ENCODE measurements around the gene PHF2. TPM values are rescaled to one million over a fixed set of nuclear protein-coding genes. Genes with fewer than 3 reads are reported as not detected.

The PHF2 gene
- total RNA-seq, 1 donor from 2014 or later = 27.4 TPM

- Histone ChIP-seq H3K9me3 (replicated peaks) (peaks cover 12% of the 10 kb centered on the region), H3K4me1 (peaks cover 55% of the 10 kb centered on the region), H3K4me3 (no peak overlapping the region), H3K27me3 (ENCODE audit: low read depth) (no peaks in the 10 kb centered on the region), H3K36me3 (no peaks in the 10 kb centered on the region), H3K27ac (replicated peaks) (no peak overlapping the region)
- intact Hi-C loops (cut with micrococcal nuclease) = no loop called here
- DNase-seq = no peak
- TF ChIP-seq, protein P1, sequence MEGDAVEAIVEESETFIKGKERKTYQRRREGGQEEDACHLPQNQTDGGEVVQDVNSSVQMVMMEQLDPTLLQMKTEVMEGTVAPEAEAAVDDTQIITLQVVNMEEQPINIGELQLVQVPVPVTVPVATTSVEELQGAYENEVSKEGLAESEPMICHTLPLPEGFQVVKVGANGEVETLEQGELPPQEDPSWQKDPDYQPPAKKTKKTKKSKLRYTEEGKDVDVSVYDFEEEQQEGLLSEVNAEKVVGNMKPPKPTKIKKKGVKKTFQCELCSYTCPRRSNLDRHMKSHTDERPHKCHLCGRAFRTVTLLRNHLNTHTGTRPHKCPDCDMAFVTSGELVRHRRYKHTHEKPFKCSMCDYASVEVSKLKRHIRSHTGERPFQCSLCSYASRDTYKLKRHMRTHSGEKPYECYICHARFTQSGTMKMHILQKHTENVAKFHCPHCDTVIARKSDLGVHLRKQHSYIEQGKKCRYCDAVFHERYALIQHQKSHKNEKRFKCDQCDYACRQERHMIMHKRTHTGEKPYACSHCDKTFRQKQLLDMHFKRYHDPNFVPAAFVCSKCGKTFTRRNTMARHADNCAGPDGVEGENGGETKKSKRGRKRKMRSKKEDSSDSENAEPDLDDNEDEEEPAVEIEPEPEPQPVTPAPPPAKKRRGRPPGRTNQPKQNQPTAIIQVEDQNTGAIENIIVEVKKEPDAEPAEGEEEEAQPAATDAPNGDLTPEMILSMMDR (IDR thresholded peaks at IDR 0.05; ENCODE audit: borderline replicate concordance) = no peak
Observed at GRCh38 chr9:93603011-93603410, 26.6 kb downstream of the PHF2 start.

DNA sequence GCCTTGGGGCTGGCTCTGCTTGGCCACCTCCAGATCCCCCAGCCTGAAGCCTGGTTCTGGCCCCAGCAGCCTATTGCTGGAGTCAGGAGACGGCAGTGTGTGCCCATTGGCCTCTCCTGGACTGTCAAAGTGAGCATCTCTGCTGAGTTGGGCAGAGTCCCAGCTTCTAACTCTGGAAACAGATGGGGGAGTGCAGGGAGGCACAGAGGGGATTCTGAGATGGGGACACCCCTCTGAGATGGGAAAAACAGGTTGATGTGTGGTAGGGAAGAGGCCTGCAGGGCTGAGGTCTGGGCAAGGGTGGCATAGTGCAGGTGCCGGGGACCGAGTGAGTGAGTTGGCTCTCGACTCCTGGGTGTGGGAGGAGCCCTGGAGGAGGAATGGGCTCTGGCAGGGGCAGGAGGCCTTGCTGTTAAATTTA lies 27.5 kb downstream of the PHF2 start:
- intact Hi-C loops (cut with micrococcal nuclease) = no loop called here
- H3K9me3 ChIP-seq (replicated peaks) = peaks cover 21% of the 10 kb centered on the region
- H3K4me3 ChIP-seq = no peak overlapping the region
- TF ChIP-seq, protein P1 (IDR thresholded peaks at IDR 0.05; ENCODE audit: borderline replicate concordance) = no peak
- H3K27me3 ChIP-seq (ENCODE audit: low read depth) = no peaks in the 10 kb centered on the region
- no peak for DNase-seq
- H3K4me1 ChIP-seq = peaks cover 46% of the 10 kb centered on the region
- H3K36me3 ChIP-seq = no peaks in the 10 kb centered on the region
- H3K27ac ChIP-seq (replicated peaks) = no peak overlapping the region

DNA sequence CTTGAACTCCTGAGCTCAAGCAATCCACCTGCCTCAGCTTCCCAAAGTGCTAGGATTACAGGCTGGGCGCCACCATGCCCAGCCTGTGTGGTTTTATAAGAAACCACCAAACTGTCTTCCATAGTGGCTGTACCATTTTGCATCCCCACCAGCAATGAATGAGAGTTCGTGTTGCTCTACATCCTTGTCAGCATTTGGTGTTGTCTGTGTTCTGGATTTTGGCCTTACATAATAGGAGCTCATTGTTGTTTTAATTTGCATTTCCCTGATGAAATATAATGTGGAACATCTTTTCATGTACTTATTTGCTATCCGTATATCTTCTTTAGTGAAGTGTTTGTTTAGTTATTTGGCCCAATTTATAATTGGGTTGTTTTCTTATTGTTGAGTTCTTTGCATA lies 29.8 kb downstream of the PHF2 start:
- Histone ChIP-seq H3K9me3 (replicated peaks) (peaks cover 41% of the 10 kb centered on the region), H3K4me1 (peaks cover 24% of the 10 kb centered on the region), H3K36me3 (peaks cover 8% of the 10 kb centered on the region), H3K27me3 (ENCODE audit: low read depth) (no peaks in the 10 kb centered on the region), H3K27ac (replicated peaks) (no peak overlapping the region), H3K4me3 (no peak overlapping the region)
- TF ChIP-seq, protein P1 (IDR thresholded peaks at IDR 0.05; ENCODE audit: borderline replicate concordance) = no peak
- intact Hi-C loops (cut with micrococcal nuclease) = no loop called here
- no peak for DNase-seq

GRCh38 chr9:93610206-93610605 lies 33.8 kb downstream of the PHF2 start:
- Histone ChIP-seq H3K36me3 (peaks cover 8% of the 10 kb centered on the region), H3K9me3 (replicated peaks) (peaks cover 41% of the 10 kb centered on the region), H3K27me3 (ENCODE audit: low read depth) (no peaks in the 10 kb centered on the region), H3K27ac (replicated peaks) (no peak overlapping the region), H3K4me3 (no peak overlapping the region), H3K4me1 (peaks cover 32% of the 10 kb centered on the region)
- DNase-seq = no peak
- TF ChIP-seq, protein P1 (IDR thresholded peaks at IDR 0.05; ENCODE audit: borderline replicate concordance) = no peak
- intact Hi-C loops (cut with micrococcal nuclease) = no loop called here

DNA sequence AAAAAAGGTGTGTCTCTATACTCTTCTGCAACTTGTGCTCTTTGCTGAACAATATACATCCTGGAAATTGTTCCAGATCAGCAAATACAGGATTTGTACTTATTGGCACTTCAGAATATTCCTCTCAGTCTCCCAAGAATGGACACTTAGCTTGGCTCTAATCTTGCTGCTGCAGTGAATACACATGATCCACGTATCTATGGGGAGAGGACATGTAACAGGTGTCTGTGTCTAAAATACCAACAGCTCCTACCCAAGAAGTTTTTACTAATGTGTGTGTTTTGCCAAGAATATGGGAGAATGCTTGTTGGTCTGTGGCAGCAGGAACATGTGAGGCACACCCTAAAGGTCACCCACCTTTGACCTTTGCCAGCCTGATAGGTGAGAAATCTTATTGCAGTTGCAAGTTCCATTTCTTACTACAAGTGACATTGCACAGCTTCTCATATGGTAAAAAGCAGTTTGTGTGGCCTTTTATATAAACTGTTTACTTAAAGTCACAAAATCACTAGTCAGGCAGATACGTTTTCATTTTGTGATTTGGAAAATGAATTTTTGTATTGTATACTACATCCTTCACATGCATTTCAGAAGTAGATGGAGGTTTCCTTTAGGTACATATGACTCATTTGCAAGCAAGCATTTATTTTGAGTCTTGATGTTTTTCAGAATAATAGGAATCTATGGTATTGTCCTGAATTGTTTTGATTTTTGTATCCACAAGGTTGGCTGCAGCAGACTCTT lies 35.8 kb downstream of the PHF2 start:
- H3K27me3 ChIP-seq (ENCODE audit: low read depth) = no peaks in the 10 kb centered on the region

More for the DNA sequence above, 35.8 kb downstream of the PHF2 start:
- no peak overlapping the region for H3K27ac ChIP-seq (replicated peaks)
- no peak for DNase-seq
- TF ChIP-seq, protein P1 (IDR thresholded peaks at IDR 0.05; ENCODE audit: borderline replicate concordance) = no peak
- peaks cover 8% of the 10 kb centered on the region for H3K36me3 ChIP-seq
- intact Hi-C loops (cut with micrococcal nuclease) = no loop called here
- no peak overlapping the region for H3K4me3 ChIP-seq
- peaks cover 38% of the 10 kb centered on the region for H3K9me3 ChIP-seq (replicated peaks)
- H3K4me1 ChIP-seq = peaks cover 43% of the 10 kb centered on the region

All from left ventricle myocardium inferior (tissue), 1 donor.